H9 (cell line): ENCODE data around the gene ACTC1. TPM values are rescaled to one million over a fixed set of nuclear protein-coding genes. Genes with fewer than 3 reads are reported as not detected.

Experiments
- DNase-seq: peaks from one replicate; pipeline ENCODE4 v3.0.0-alpha.2; 2017
- H2AFZ ChIP-seq: one replicate; pipeline ENCODE4 v1.6.1; 2013; ENCODE audit warnings: mild to moderate bottlenecking, low read length, control low read depth, moderate library complexity
- H2AK5ac ChIP-seq: 2 replicates; pipeline ENCODE4 v1.6.1; 2013; ENCODE audit warnings: low read length, control low read depth, mixed read lengths; ENCODE audit not compliant: insufficient read length
- H2BK120ac ChIP-seq: one replicate; pipeline ENCODE4 v1.6.1; 2013; ENCODE audit warnings: low read depth, mild to moderate bottlenecking, low read length, control low read depth, inconsistent platforms; ENCODE audit not compliant: poor library complexity, severe bottlenecking
- H2BK12ac ChIP-seq: 2 replicates; pipeline ENCODE4 v1.6.1; 2013; ENCODE audit warnings: low read length, control low read depth, mixed read lengths, low read depth; ENCODE audit not compliant: insufficient read length
- H2BK15ac ChIP-seq: 2 replicates; pipeline ENCODE4 v1.6.1; 2013; ENCODE audit warnings: low read depth, low read length, control low read depth
- H2BK20ac ChIP-seq: one replicate; pipeline ENCODE4 v1.6.1; 2013; ENCODE audit warnings: low read depth, mild to moderate bottlenecking, low read length, control low read depth, inconsistent platforms; ENCODE audit not compliant: poor library complexity, severe bottlenecking
- H2BK5ac ChIP-seq: 2 replicates; pipeline ENCODE4 v1.6.1; 2013; ENCODE audit warnings: low read length, control low read depth, mixed read lengths; ENCODE audit not compliant: insufficient read length
- H3K14ac ChIP-seq: 2 replicates; pipeline ENCODE4 v1.6.1; 2013; ENCODE audit warnings: low read length, control low read depth; ENCODE audit not compliant: insufficient read depth
- H3K18ac ChIP-seq: 2 replicates; pipeline ENCODE4 v1.6.1; 2013; ENCODE audit warnings: low read depth, mild to moderate bottlenecking, mixed read lengths, low read length, control low read depth; ENCODE audit not compliant: insufficient read length
- H3K23ac ChIP-seq: 2 replicates; pipeline ENCODE4 v1.6.1; 2013; ENCODE audit warnings: low read length, control low read depth, mixed read lengths, low read depth; ENCODE audit not compliant: insufficient read length
- H3K23me2 ChIP-seq: 2 replicates; pipeline ENCODE4 v1.6.1; 2013; ENCODE audit warnings: low read depth, mild to moderate bottlenecking, mixed read lengths, low read length, control low read depth; ENCODE audit not compliant: insufficient read length, poor library complexity, severe bottlenecking
- H3K27ac ChIP-seq: 2 replicates; pipeline ENCODE4 v1.5.1; 2013; ENCODE audit warnings: low read length, control low read depth, mixed read lengths, low read depth; ENCODE audit not compliant: insufficient read length
- H3K27me3 ChIP-seq: 2 replicates; pipeline ENCODE4 v1.6.1; 2013; ENCODE audit warnings: low read length, control low read depth, inconsistent platforms; ENCODE audit not compliant: insufficient read depth
- H3K4ac ChIP-seq: 2 replicates; pipeline ENCODE4 v1.6.1; 2013; ENCODE audit warnings: low read depth, mild to moderate bottlenecking, control low read depth, inconsistent platforms, low read length, moderate library complexity
- H3K4me1 ChIP-seq: 2 replicates; pipeline ENCODE4 v1.6.1; 2013; ENCODE audit warnings: low read length, control low read depth, inconsistent platforms; ENCODE audit not compliant: insufficient read depth
- H3K4me2 ChIP-seq: 2 replicates; pipeline ENCODE4 v1.6.1; 2013; ENCODE audit warnings: low read length, control low read depth, mixed read lengths; ENCODE audit not compliant: insufficient read length, insufficient read depth
- H3K56ac ChIP-seq: 2 replicates; pipeline ENCODE4 v1.6.1; 2013; ENCODE audit warnings: low read depth, mild to moderate bottlenecking, mixed read lengths, low read length, control low read depth; ENCODE audit not compliant: insufficient read length
- H3K79me1 ChIP-seq: 2 replicates; pipeline ENCODE4 v1.6.1; 2013; ENCODE audit warnings: low read depth, mild to moderate bottlenecking, moderate library complexity, low read length, control low read depth, inconsistent platforms; ENCODE audit not compliant: insufficient read depth, poor library complexity, severe bottlenecking
- H3K79me2 ChIP-seq: 2 replicates; pipeline ENCODE4 v1.6.1; 2013; ENCODE audit warnings: low read length, control low read depth, inconsistent platforms; ENCODE audit not compliant: insufficient read depth
- H3K9ac ChIP-seq: 2 replicates; pipeline ENCODE4 v1.6.1; 2013; ENCODE audit warnings: low read length, control low read depth, mixed read lengths; ENCODE audit not compliant: insufficient read length; ENCODE audit errors: extremely low read depth
- H3K9me3 ChIP-seq: one replicate; pipeline ENCODE4 v1.6.1; 2013; ENCODE audit warnings: low read depth, low read length, inconsistent platforms; ENCODE audit not compliant: control insufficient read depth
- H3T11ph ChIP-seq: one replicate; pipeline ENCODE4 v1.6.1; 2013; ENCODE audit warnings: mild to moderate bottlenecking, low read length, control low read depth, inconsistent platforms
- H4K20me1 ChIP-seq: one replicate; pipeline ENCODE4 v1.6.1; 2013; ENCODE audit not compliant: control insufficient read depth, insufficient read length, insufficient read depth
- H4K5ac ChIP-seq: 2 replicates; pipeline ENCODE4 v1.6.1; 2013; ENCODE audit warnings: low read depth, mild to moderate bottlenecking, mixed read lengths, low read length, control low read depth; ENCODE audit not compliant: insufficient read length
- H4K8ac ChIP-seq: replicated peaks from 2 replicates; pipeline ENCODE4 v1.6.1; 2013; ENCODE audit warnings: low read length, control low read depth, mixed read lengths, low read depth; ENCODE audit not compliant: insufficient read length
- H4K91ac ChIP-seq: 2 replicates; pipeline ENCODE4 v1.6.1; 2013; ENCODE audit warnings: low read depth, mild to moderate bottlenecking, moderate library complexity, mixed read lengths, low read length, control low read depth; ENCODE audit not compliant: insufficient read length
- H3K27ac Mint-ChIP-seq, 3 experiments: 2 replicates in 2 of 3; 3 replicates in 1 of 3; pipeline ENCODE4 v1.8.0; 2020 to 2021; ENCODE audit warnings: mixed read lengths in 3 of 3, mild to moderate bottlenecking in 1 of 3, moderate library complexity in 1 of 3
- H3K27me3 Mint-ChIP-seq: 2 replicates; pipeline ENCODE4 v1.8.0; 2021; ENCODE audit warnings: low read depth, mild to moderate bottlenecking, moderate library complexity, mixed read lengths
- H3K36me3 Mint-ChIP-seq, 3 experiments: 2 replicates in 2 of 3; 3 replicates in 1 of 3; pipeline ENCODE4 v1.8.0; 2020 to 2021; ENCODE audit warnings: low read depth in 3 of 3, mixed read lengths in 3 of 3; ENCODE audit not compliant: insufficient read depth in 1 of 3
- H3K4me1 Mint-ChIP-seq, 2 experiments: 2 replicates each; pipeline ENCODE4 v1.8.0; 2020; ENCODE audit warnings: mixed read lengths in 2 of 2
- H3K4me3 Mint-ChIP-seq, 2 experiments: 2 replicates in 1 of 2; 3 replicates in 1 of 2; pipeline ENCODE4 v1.8.0; 2020 to 2021; ENCODE audit warnings: mild to moderate bottlenecking in 2 of 2, mixed read lengths in 2 of 2, moderate library complexity in 1 of 2
- H3K9me3 Mint-ChIP-seq, 2 experiments: 2 replicates in 1 of 2; 3 replicates in 1 of 2; pipeline ENCODE4 v1.8.0; 2020; ENCODE audit warnings: mild to moderate bottlenecking in 2 of 2, mixed read lengths in 2 of 2, moderate library complexity in 1 of 2
- CTCF ChIP-seq: fragments of 200-600 bp; sonication (generic); conservative IDR thresholded peaks from 3 replicates; pipeline ENCODE4 v1.8.0; 2021; ENCODE audit warnings: antibody characterized with exemption, mild to moderate bottlenecking
- WGBS: extraction: QIAGEN DNeasy Blood & Tissue Kit; methylation state at CpG from one replicate; pipeline ENCODE4 v1.1.7; 2013; ENCODE audit warnings: missing lambda C conversion rate, low lambda C conversion rate, mixed read lengths; ENCODE audit not compliant: insufficient read length; ENCODE audit errors: extremely low coverage; 5-methylcytosine and 5-hydroxymethylcytosine counted together
- total RNA-seq: library from RNA; stranded (reverse); gene quantifications from 2 replicates; pipeline ENCODE4 v1.2.1, GENCODE V29; 2021

The ACTC1 gene
- total RNA-seq, 1 experiment from 2014 or later = 52.2 TPM

- Histone ChIP-seq H3K79me1 (no peaks in the 10 kb centered on the region), H2BK5ac (no peak overlapping the region), H3K4ac (no peak overlapping the region), H3K23ac (no peak overlapping the region), H3K79me2 (no peaks in the 10 kb centered on the region), H3K23me2 (no peaks in the 10 kb centered on the region), H2BK15ac (no peak overlapping the region), H3K9ac (no peak overlapping the region), H2BK12ac (no peak overlapping the region), H3K4me2 (no peak overlapping the region), H2AK5ac (no peak overlapping the region), H4K91ac (no peak overlapping the region), H2BK120ac (no peak overlapping the region), H3K9me3 (no peaks in the 10 kb centered on the region), H3K27me3 (no peaks in the 10 kb centered on the region; the same call in 1 of the 2 replicates), H2BK20ac (no peak overlapping the region), H3T11ph (no peak overlapping the region), H2AFZ (no peak overlapping the region), H3K14ac (no peak overlapping the region), H3K18ac (no peak overlapping the region), H3K56ac (no peak overlapping the region), H3K27ac (no peak overlapping the region), H4K20me1 (no peaks in the 10 kb centered on the region), H4K8ac (no peak overlapping the region), H3K4me1 (no peaks in the 10 kb centered on the region), H4K5ac (no peak overlapping the region)
- no peaks in the 10 kb centered on the region for H3K4me1 Mint-ChIP-seq
- no peaks in the 10 kb centered on the region for H3K9me3 Mint-ChIP-seq
- DNase-seq = no peak
- no CpG with 5 or more reads among the region's 5 CpGs for whole genome bisulfite sequencing
- no peak overlapping the region for H3K27ac Mint-ChIP-seq
- TF ChIP-seq CTCF = no peak
- no peak overlapping the region for H3K4me3 Mint-ChIP-seq
- no peaks in the 10 kb centered on the region for H3K36me3 Mint-ChIP-seq
- H3K27me3 Mint-ChIP-seq = no peaks in the 10 kb centered on the region
Observed at GRCh38 chr15:34820110-34820509, 24.8 kb upstream of the ACTC1 start.
